ENCODE data around the gene USP3.

DNA sequence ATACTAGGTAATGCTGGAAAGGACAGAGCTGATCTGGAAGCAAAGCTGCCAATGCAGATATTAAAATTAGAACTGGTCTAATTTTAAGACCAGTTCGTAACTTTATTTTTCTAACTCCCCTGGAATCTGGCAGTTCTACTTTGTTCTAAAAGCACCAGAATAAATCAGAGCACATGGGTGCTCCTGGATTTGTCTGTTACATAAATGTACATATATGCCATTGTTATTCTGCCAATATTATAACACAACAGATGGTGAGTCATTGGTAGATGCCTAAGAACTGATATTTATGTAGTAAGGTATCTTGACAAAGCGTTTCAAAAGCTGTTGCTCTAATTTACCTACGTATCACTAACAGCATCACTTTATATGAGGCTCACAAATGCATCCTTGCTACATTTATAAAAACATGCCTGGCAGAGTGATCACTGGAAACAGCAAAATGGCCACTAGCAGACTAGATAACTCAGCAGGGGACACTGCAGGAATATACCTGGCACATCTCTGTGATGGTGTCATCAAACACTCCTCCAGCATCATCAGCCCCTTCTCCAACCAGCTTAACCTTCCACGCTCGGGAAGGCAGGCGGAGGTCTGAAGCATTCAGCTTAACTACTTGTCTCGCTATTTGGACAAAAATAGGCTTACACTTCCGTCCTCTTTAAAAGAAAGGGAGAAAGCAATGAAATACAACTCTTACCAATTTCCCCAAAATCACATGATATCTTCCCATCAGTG, 119.0 kb downstream of the USP3 start:
- no peak for TF ChIP-seq POLR2AphosphoS5 (IDR thresholded peaks at IDR 0.05; ENCODE audit: insufficient read depth in 1 of 2, low read depth in 1 of 2)
- TF ChIP-seq, protein P1, sequence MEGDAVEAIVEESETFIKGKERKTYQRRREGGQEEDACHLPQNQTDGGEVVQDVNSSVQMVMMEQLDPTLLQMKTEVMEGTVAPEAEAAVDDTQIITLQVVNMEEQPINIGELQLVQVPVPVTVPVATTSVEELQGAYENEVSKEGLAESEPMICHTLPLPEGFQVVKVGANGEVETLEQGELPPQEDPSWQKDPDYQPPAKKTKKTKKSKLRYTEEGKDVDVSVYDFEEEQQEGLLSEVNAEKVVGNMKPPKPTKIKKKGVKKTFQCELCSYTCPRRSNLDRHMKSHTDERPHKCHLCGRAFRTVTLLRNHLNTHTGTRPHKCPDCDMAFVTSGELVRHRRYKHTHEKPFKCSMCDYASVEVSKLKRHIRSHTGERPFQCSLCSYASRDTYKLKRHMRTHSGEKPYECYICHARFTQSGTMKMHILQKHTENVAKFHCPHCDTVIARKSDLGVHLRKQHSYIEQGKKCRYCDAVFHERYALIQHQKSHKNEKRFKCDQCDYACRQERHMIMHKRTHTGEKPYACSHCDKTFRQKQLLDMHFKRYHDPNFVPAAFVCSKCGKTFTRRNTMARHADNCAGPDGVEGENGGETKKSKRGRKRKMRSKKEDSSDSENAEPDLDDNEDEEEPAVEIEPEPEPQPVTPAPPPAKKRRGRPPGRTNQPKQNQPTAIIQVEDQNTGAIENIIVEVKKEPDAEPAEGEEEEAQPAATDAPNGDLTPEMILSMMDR (IDR thresholded peaks at IDR 0.05), result no peak
